GM12878 (cell line): Measurements from ENCODE around the gene SLC17A7.

ENCODE experiments used
- EP300 ChIP-seq, 2 experiments: fragments of 150-350 bp in 1 of 2; IDR thresholded peaks; 2 replicates each; pipeline ENCODE4 v1.6.1; 2011 to 2012; ENCODE audit warnings: low read depth in 2 of 2, low read length in 2 of 2, borderline replicate concordance in 1 of 2, improper control_type of control experiment in 1 of 2, inconsistent platforms in 1 of 2; ENCODE audit not compliant: control insufficient read depth in 1 of 2
- HDAC2 ChIP-seq: fragments of 200-600 bp; sonication (generic); IDR thresholded peaks from 2 replicates; pipeline ENCODE4 v1.6.1; 2017
- KDM1A ChIP-seq: fragments of 200-600 bp; sonication (generic); IDR thresholded peaks from 2 replicates; pipeline ENCODE4 v1.6.1; 2016; ENCODE audit warnings: borderline replicate concordance
- POLR2A ChIP-seq: IDR thresholded peaks from 2 replicates; pipeline ENCODE4 v1.6.1; 2011; ENCODE audit warnings: low read depth, mild to moderate bottlenecking, low read length
- POLR2AphosphoS2 ChIP-seq: IDR thresholded peaks from 2 replicates; pipeline ENCODE4 v1.6.1; 2011; ENCODE audit warnings: low read depth, mild to moderate bottlenecking, low read length, improper control_type of control experiment, moderate library complexity
- POU2F2 ChIP-seq: IDR thresholded peaks from 3 replicates; pipeline ENCODE4 v1.6.1; 2011; ENCODE audit warnings: low read depth, mild to moderate bottlenecking, low read length, borderline replicate concordance
- SIN3A ChIP-seq: IDR thresholded peaks from 2 replicates; pipeline ENCODE4 v1.6.1; 2012; ENCODE audit warnings: low read depth, low read length, improper control_type of control experiment
- SMC3 ChIP-seq: IDR thresholded peaks from 2 replicates; pipeline ENCODE4 v1.6.1; 2011; ENCODE audit warnings: low read length, improper control_type of control experiment, borderline replicate concordance
- SREBF2 ChIP-seq: IDR thresholded peaks from 2 replicates; pipeline ENCODE4 v1.6.1; 2012; ENCODE audit warnings: mild to moderate bottlenecking, low read length
- TAF1 ChIP-seq: IDR thresholded peaks from 2 replicates; pipeline ENCODE4 v1.6.1; 2011; ENCODE audit warnings: mild to moderate bottlenecking, low read depth, low read length, borderline replicate concordance
- ZNF592 ChIP-seq: fragments of 450-650 bp; IDR thresholded peaks from 2 replicates; pipeline ENCODE4 v1.6.1; 2017; ENCODE audit warnings: mild to moderate bottlenecking, moderate library complexity
- TF ChIP-seq, protein P1 (sequence below): IDR thresholded peaks from 2 replicates; pipeline ENCODE4 v1.6.1; 2011; ENCODE audit warnings: low read depth, low read length, improper control_type of control experiment, borderline replicate concordance
- TF ChIP-seq, protein P2 (sequence below), 3 experiments: IDR thresholded peaks in 2 of 3; conservative IDR thresholded peaks in 1 of 3; 2 replicates each; pipeline ENCODE4 v1.5.1; 2011; ENCODE audit warnings: low read depth in 3 of 3, low read length in 3 of 3, mild to moderate bottlenecking in 3 of 3, control low read depth in 2 of 3, moderate library complexity in 2 of 3, inconsistent platforms in 1 of 3, mixed read lengths in 1 of 3; ENCODE audit not compliant: control insufficient read depth in 2 of 3, insufficient read depth in 1 of 3; ENCODE audit errors: extremely low read depth in 1 of 3

GRCh38 chr19:49389406-49389805, 51.9 kb downstream of the SLC17A7 start:
- TF ChIP-seq, protein P1, sequence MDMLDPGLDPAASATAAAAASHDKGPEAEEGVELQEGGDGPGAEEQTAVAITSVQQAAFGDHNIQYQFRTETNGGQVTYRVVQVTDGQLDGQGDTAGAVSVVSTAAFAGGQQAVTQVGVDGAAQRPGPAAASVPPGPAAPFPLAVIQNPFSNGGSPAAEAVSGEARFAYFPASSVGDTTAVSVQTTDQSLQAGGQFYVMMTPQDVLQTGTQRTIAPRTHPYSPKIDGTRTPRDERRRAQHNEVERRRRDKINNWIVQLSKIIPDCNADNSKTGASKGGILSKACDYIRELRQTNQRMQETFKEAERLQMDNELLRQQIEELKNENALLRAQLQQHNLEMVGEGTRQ: no peak
- TF ChIP-seq, protein P2, sequence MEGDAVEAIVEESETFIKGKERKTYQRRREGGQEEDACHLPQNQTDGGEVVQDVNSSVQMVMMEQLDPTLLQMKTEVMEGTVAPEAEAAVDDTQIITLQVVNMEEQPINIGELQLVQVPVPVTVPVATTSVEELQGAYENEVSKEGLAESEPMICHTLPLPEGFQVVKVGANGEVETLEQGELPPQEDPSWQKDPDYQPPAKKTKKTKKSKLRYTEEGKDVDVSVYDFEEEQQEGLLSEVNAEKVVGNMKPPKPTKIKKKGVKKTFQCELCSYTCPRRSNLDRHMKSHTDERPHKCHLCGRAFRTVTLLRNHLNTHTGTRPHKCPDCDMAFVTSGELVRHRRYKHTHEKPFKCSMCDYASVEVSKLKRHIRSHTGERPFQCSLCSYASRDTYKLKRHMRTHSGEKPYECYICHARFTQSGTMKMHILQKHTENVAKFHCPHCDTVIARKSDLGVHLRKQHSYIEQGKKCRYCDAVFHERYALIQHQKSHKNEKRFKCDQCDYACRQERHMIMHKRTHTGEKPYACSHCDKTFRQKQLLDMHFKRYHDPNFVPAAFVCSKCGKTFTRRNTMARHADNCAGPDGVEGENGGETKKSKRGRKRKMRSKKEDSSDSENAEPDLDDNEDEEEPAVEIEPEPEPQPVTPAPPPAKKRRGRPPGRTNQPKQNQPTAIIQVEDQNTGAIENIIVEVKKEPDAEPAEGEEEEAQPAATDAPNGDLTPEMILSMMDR (IDR thresholded peaks at IDR 0.05 in 2 of 3, conservative IDR thresholded peaks at IDR 0.05 in 1 of 3; ENCODE audit: control insufficient read depth in 2 of 3, extremely low read depth in 1 of 3, insufficient read depth in 1 of 3, low read depth in 3 of 3, low read length in 3 of 3): no peak
- TF ChIP-seq TAF1: no peak
- TF ChIP-seq POLR2AphosphoS2: no peak
- TF ChIP-seq SREBF2: no peak
- no peak for TF ChIP-seq SMC3
- TF ChIP-seq POLR2A: no peak
- no peak for TF ChIP-seq KDM1A
- no peak for TF ChIP-seq ZNF592
- no peak for TF ChIP-seq POU2F2
- no peak for TF ChIP-seq HDAC2
- no peak for TF ChIP-seq EP300 (IDR thresholded peaks at IDR 0.05; ENCODE audit: borderline replicate concordance in 1 of 2, control insufficient read depth in 1 of 2, low read depth in 2 of 2, low read length in 2 of 2)
- no peak for TF ChIP-seq SIN3A
